Measurements from ENCODE around the gene CYYR1. TPM values are rescaled to one million over a fixed set of nuclear protein-coding genes. Genes with fewer than 3 reads are reported as not detected.

The CYYR1 gene
- total RNA-seq, 6 donors from 2014 or later: 5.2 to 44.6 (median 11.9) TPM

DNA sequence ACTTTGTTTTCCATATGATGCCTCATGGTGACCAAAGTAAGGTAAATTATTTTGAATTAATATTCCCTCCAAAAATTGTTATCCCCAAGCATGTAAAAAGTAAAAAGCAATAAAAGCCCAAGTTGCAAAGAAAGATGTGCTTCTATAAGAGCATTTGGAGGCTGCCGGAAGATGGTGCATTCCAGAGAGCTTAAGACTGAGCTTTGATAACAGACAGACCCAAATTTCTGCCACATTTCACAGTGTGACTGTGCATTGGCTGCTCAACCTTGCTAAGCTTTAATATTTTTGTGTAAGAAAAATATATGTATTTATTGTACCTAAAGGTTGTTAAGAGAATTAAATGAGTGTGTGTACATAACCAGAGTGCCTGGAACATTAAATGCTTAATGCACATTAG lies 67.9 kb downstream of the CYYR1 start:
- TF ChIP-seq POLR2AphosphoS5 (IDR thresholded peaks at IDR 0.05) (no peak), EP300 (IDR thresholded peaks at IDR 0.05) (no peak), POLR2A (IDR thresholded peaks at IDR 0.05) (no peak)
- TF ChIP-seq, protein P1, sequence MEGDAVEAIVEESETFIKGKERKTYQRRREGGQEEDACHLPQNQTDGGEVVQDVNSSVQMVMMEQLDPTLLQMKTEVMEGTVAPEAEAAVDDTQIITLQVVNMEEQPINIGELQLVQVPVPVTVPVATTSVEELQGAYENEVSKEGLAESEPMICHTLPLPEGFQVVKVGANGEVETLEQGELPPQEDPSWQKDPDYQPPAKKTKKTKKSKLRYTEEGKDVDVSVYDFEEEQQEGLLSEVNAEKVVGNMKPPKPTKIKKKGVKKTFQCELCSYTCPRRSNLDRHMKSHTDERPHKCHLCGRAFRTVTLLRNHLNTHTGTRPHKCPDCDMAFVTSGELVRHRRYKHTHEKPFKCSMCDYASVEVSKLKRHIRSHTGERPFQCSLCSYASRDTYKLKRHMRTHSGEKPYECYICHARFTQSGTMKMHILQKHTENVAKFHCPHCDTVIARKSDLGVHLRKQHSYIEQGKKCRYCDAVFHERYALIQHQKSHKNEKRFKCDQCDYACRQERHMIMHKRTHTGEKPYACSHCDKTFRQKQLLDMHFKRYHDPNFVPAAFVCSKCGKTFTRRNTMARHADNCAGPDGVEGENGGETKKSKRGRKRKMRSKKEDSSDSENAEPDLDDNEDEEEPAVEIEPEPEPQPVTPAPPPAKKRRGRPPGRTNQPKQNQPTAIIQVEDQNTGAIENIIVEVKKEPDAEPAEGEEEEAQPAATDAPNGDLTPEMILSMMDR (IDR thresholded peaks at IDR 0.05): no peak
- ATAC-seq (ENCODE audit: low FRiP score in 2 of 2) (no peak), DNase-seq (no peak)
- no peaks in the 10 kb centered on the region for H3K27me3 ChIP-seq
- WGBS, 2 donors: 92 to 94% methylated on average over 1 of the region's 1 CpG
- H3K4me1 ChIP-seq: no peaks in the 10 kb centered on the region
- no peaks in the 10 kb centered on the region for H3K9me3 ChIP-seq
- no peak overlapping the region for H3K4me3 ChIP-seq
- no peak overlapping the region for H3K27ac ChIP-seq
- no peaks in the 10 kb centered on the region for H3K36me3 ChIP-seq

DNA sequence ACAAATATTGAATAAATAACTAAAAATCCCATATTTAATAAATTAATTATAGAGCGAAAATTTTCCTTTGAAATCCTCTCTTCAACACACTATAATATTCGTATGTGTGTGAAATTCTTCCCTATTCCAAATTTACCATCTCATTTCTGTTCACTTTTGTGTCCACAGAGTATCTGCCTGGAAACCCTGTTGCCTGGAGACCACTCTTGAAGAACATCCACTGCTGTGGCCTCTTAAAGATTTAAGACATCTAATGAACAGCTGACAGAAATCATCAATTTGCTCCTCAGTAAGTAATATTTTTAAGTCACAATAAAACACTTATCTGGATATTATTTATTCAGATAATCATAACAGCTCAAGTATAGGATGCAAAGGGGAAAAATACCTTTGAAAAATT lies 69.7 kb downstream of the CYYR1 start:
- DNase-seq (no peak), ATAC-seq (ENCODE audit: low FRiP score in 2 of 2) (no peak)
- H3K4me1 ChIP-seq: no peaks in the 10 kb centered on the region
- no peaks in the 10 kb centered on the region for H3K36me3 ChIP-seq
- no peak overlapping the region for H3K27ac ChIP-seq
- 41 to 83% methylated on average over 2 of the region's 2 CpGs for WGBS, 2 donors
- TF ChIP-seq POLR2A (IDR thresholded peaks at IDR 0.05): no peak
- TF ChIP-seq EP300 (IDR thresholded peaks at IDR 0.05): no peak
- TF ChIP-seq POLR2AphosphoS5 (IDR thresholded peaks at IDR 0.05): no peak
- TF ChIP-seq, protein P1 (IDR thresholded peaks at IDR 0.05): no peak
- H3K27me3 ChIP-seq: no peaks in the 10 kb centered on the region
- H3K9me3 ChIP-seq: no peaks in the 10 kb centered on the region
- no peak overlapping the region for H3K4me3 ChIP-seq

DNA sequence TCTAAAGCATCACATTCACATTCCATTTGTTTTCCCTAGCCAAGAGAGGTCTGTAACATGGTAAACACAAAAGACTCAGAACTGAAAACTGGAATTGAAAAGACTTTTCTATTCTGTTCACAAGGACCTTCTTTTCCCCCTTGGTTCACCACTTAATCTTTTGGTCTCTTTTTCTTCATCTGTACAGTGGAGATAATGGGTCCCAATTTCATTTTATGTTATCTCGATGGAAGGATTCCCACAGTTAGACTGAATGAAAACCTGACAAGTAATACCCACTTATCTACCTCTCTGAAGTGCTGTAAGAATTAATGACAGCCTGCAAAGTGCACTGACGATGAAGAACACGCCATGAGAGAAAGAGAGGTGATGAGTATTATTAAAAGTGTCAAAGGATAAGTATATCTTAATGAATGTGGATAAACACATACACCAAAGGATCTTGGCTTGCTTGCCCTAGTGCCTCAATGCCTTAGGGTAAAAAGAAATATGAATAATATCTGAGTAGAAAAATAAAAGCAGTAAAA lies 71.5 kb downstream of the CYYR1 start:
- no peak for DNase-seq
- Histone ChIP-seq H3K4me1 (no peaks in the 10 kb centered on the region), H3K4me3 (no peak overlapping the region), H3K36me3 (no peaks in the 10 kb centered on the region), H3K9me3 (no peaks in the 10 kb centered on the region), H3K27ac (no peak overlapping the region), H3K27me3 (no peaks in the 10 kb centered on the region)
- TF ChIP-seq POLR2A (IDR thresholded peaks at IDR 0.05) (no peak), POLR2AphosphoS5 (IDR thresholded peaks at IDR 0.05) (no peak)
- TF ChIP-seq, protein P1 (IDR thresholded peaks at IDR 0.05): no peak
- 84 to 92% methylated on average over 3 of the region's 3 CpGs for WGBS, 2 donors
- no peak for ATAC-seq (ENCODE audit: low FRiP score in 2 of 2)

DNA sequence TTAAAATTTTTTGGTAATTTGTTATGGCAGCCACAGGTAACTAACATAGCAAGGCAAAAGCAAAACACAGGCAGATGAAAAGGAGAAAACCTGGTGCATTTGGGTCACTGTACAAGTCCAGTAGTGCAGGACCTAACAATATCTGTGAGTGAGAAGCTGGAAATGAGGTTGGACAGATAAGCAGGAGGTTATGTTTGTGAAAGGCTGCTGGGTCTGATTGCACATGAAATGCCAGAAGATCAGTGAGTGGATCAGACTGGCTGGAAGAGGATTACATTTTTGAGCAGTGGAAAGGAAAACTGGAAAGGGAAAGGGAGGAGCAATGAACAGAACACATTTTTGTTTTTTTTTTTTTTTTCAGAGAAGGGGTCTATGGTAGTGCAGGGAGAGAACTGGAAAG lies 73.6 kb downstream of the CYYR1 start:
- no peak overlapping the region for H3K4me3 ChIP-seq
- H3K36me3 ChIP-seq: no peaks in the 10 kb centered on the region
- no peaks in the 10 kb centered on the region for H3K4me1 ChIP-seq
- H3K9me3 ChIP-seq: no peaks in the 10 kb centered on the region
- DNase-seq (no peak), ATAC-seq (ENCODE audit: low FRiP score in 2 of 2) (no peak)
- no peak overlapping the region for H3K27ac ChIP-seq
- no peaks in the 10 kb centered on the region for H3K27me3 ChIP-seq
- TF ChIP-seq, protein P1 (IDR thresholded peaks at IDR 0.05): no peak
- TF ChIP-seq EP300 (IDR thresholded peaks at IDR 0.05) (no peak), POLR2AphosphoS5 (IDR thresholded peaks at IDR 0.05) (no peak), POLR2A (IDR thresholded peaks at IDR 0.05) (no peak)

DNA sequence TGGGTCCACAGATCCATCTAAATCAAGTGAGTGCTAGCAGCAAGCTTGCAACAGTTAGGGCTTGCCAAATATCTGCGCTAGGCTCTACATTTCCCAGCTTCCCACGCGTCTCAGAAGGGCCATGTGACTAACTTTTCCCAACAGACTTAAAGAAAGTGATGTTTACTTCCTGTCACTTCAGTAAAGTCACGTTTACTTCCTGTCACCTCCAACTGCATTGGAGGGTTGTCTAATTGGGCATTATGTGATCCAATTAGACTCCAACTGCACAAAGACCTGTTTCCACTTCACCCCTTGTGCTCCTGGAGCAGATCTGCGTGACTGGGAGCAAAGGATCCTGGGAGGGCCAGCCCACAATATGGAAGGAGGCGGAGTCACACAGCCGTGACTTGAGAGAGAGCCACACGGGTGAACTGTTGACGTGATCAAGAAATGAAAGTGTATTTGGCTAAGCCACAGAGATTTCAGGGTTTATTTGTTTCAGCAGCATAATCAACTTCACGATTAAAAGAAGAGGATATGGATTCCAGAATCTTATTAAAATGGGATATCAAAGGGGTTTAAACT lies 77.7 kb downstream of the CYYR1 start:
- no peaks in the 10 kb centered on the region for H3K36me3 ChIP-seq
- H3K27ac ChIP-seq: no peak overlapping the region
- 88 to 91% methylated on average over 10 of the region's 10 CpGs for WGBS, 2 donors
- H3K4me3 ChIP-seq: no peak overlapping the region
- ATAC-seq (ENCODE audit: low FRiP score in 2 of 2): no peak
- no peaks in the 10 kb centered on the region for H3K9me3 ChIP-seq
- TF ChIP-seq EP300 (IDR thresholded peaks at IDR 0.05): no peak
- TF ChIP-seq POLR2AphosphoS5 (IDR thresholded peaks at IDR 0.05): no peak
- TF ChIP-seq POLR2A (IDR thresholded peaks at IDR 0.05): no peak
- TF ChIP-seq, protein P1 (IDR thresholded peaks at IDR 0.05): no peak
- H3K4me1 ChIP-seq: no peaks in the 10 kb centered on the region
- H3K27me3 ChIP-seq: no peaks in the 10 kb centered on the region
- DNase-seq: no peak

Data from upper lobe of left lung (tissue), 6 donors.